Measurements from ENCODE around the gene SOX10. TPM values are rescaled to one million over a fixed set of nuclear protein-coding genes. Genes with fewer than 3 reads are reported as not detected.
A peak's percentile ranks its signal among the peaks of the same experiment; 100 is the strongest.

SOX10 gene
- total RNA-seq, 4 donors from 2014 or later: 7.8 to 45.2 (median 29.7) TPM

DNA sequence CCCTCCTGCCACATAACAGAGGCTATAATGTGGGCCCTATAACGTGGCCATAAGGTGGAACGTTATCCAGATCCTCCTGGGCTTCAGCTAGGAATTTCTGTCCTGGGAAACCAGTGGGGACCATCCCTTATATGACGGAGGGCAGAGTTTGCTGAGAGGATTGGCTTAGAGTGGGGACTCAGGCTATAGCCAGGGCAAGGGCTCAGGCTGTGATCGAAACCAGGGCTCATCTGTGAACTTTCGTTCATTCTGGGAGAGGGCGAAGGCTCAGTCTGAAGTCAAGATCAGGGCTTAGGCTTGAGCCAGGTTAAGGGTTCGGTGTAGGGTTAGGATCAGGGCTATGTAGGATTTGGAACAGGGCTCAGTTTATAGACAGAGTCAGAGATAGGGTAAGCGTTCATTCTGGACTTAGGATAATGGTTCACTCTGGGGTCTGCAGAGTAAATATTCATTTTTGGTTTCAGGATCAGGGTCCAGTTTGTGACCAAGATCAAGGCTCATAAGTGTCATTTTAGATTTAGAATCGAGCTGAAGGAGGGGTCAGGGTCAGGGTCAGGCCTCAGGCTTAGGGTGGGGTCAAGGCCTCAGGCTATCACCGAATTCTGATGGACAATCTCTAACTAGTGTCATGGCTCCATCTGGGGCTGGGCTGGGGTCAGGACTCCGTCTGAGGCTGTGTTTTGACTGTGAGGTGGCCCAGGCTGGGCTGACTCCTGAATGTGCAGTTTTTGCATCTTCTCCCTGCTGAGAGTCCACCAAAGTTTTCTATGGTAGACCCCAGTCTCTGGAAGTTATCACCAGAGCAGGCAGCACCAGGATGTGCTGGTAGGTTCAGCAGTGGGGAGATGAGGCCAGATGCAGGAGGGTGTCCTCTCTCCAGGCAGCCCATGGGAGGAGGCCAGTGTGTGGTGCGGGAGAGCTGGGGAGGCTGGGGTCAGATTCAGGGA, 33.9 kb upstream of the SOX10 start:
- TF ChIP-seq, protein P1, sequence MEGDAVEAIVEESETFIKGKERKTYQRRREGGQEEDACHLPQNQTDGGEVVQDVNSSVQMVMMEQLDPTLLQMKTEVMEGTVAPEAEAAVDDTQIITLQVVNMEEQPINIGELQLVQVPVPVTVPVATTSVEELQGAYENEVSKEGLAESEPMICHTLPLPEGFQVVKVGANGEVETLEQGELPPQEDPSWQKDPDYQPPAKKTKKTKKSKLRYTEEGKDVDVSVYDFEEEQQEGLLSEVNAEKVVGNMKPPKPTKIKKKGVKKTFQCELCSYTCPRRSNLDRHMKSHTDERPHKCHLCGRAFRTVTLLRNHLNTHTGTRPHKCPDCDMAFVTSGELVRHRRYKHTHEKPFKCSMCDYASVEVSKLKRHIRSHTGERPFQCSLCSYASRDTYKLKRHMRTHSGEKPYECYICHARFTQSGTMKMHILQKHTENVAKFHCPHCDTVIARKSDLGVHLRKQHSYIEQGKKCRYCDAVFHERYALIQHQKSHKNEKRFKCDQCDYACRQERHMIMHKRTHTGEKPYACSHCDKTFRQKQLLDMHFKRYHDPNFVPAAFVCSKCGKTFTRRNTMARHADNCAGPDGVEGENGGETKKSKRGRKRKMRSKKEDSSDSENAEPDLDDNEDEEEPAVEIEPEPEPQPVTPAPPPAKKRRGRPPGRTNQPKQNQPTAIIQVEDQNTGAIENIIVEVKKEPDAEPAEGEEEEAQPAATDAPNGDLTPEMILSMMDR (IDR thresholded peaks at IDR 0.05): no peak
- TF ChIP-seq POLR2A (IDR thresholded peaks at IDR 0.05): no peak
- WGBS, 2 donors: 79% methylated on average over 12 of the region's 12 CpGs
- DNase-seq (ENCODE audit: low spot score in 2 of 2): no peak
- no peak overlapping the region for H3K4me3 ChIP-seq (ENCODE audit: low read depth, poor library complexity, severe bottlenecking)
- intact Hi-C loops (cut with DNase I; ENCODE audit: low total_unique reads): no loop called here

DNA sequence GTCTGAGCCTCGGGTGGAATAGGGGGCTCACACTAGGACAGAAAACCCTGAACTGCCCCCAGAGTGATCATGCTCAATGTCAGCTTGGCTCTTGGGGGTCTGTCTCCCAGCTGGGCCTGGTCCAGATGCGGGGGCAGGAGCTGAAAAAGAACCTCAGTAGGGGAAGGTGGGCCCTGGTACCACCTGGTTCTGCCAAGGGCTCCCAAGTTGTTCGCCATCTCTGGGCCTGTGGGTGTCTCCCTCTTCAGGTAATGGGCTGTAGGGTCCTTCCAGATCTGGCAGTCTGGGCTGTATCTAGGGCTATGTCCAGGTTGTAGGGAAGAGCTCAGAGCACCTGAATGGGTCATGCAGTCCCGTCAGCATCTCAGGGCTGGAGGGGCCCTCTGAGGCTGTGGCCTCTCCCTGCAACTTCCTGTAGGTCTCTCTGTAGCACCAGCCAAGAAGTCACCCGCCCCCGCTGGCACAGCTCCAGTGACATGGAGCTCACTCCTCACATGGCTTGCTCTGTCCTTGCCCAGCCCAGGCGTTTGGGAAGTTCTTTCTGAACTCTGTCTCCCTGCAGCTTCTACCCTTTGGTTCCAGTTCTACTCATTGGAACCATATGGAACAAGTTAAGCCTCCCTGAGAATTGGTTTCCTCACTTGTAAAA, 33.0 kb upstream of the SOX10 start:
- intact Hi-C loops (cut with DNase I; ENCODE audit: low total_unique reads): no loop called here
- peak; percentile 83 to 97 for DNase-seq (ENCODE audit: low spot score in 2 of 2)
- no peak overlapping the region for H3K4me3 ChIP-seq (ENCODE audit: low read depth, poor library complexity, severe bottlenecking)

DNA sequence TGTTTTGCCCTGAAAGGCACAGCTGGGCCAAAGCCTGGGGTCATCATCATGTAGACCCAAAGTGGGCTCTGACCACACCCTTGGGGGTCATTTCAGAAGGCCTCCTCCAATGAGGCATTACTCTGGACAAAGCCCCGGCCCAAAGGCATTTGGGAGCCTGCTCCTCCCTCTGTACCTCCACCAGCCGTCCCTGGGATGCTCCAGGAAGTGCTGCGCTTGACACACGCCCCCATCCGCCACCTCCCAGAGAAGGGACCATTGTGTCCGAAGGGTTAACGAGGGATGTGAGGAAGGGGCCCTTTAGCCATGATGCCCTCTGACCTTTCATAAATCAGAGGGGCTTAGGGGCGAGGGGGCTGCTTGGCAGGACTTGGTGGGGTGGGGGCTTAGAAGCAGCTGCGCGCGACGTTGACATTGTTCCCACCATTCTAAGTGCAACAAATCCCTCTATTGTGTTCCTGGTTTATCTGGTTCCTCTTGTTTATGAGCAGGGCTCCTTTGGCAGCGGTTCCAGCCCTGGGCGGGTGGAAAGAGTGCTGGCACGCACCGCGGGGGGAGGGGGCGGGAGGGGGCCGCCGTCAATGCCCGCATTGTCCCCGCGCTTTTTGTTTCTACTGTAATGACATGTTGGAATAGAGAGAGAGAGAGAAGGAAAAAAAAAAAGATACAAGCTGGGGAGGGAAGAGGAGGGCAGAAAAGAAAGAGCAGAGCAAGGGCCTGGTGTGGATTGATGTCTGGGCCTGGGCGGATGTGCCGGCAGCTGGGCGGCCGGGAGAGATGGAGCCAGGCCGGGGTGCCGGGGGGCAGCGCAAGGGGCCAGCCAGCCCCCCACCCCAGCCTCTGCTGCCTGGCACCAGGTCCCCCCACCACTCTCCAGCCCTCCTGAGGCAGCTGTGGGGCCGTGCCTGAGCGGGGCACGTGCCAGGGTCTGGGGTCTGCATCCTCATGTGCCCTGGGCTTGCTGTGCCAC, 32.1 kb upstream of the SOX10 start:
- WGBS, 2 donors: 31 to 35% methylated on average over 32 of the region's 33 CpGs
- peak in 1 of 2 donors; percentile 91 for DNase-seq (ENCODE audit: low spot score in 2 of 2)
- intact Hi-C loops (cut with DNase I; ENCODE audit: low total_unique reads): no loop called here
- no peak overlapping the region for H3K4me3 ChIP-seq (ENCODE audit: low read depth, poor library complexity, severe bottlenecking)
- no peak for TF ChIP-seq POLR2A (IDR thresholded peaks at IDR 0.05)
- TF ChIP-seq, protein P1 (IDR thresholded peaks at IDR 0.05): no peak

More for the DNA sequence above, 33.0 kb upstream of the SOX10 start:
- TF ChIP-seq POLR2A (IDR thresholded peaks at IDR 0.05): no peak
- TF ChIP-seq, protein P1 (IDR thresholded peaks at IDR 0.05): no peak
- WGBS, 2 donors: 39 to 45% methylated on average over 7 of the region's 7 CpGs

DNA sequence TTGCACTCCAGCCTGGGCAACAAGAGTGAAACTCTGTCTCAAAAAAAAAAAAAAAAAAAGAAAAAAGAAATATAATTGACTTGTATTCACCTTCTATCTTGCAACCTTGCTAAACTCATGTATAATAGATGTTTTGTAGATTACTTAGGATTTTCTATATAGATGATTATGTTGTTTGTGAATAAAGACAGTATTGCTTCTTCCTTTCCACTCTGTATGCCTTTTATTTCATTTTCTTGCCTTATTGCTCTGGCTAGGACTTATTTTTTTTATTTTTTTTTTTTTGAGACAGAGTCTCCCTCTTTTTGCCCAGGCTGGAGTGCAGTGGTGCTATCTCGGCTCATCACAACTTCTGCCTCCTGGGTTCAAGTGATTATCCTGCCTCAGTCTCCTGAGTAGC, 29.7 kb upstream of the SOX10 start:
- WGBS, 2 donors: 96 to 100% methylated on average over 1 of the region's 1 CpG
- intact Hi-C loops (cut with DNase I; ENCODE audit: low total_unique reads): no loop called here
- no peak for DNase-seq (ENCODE audit: low spot score in 2 of 2)
- H3K4me3 ChIP-seq (ENCODE audit: low read depth, poor library complexity, severe bottlenecking): no peak overlapping the region
- TF ChIP-seq, protein P1 (IDR thresholded peaks at IDR 0.05): no peak

DNA sequence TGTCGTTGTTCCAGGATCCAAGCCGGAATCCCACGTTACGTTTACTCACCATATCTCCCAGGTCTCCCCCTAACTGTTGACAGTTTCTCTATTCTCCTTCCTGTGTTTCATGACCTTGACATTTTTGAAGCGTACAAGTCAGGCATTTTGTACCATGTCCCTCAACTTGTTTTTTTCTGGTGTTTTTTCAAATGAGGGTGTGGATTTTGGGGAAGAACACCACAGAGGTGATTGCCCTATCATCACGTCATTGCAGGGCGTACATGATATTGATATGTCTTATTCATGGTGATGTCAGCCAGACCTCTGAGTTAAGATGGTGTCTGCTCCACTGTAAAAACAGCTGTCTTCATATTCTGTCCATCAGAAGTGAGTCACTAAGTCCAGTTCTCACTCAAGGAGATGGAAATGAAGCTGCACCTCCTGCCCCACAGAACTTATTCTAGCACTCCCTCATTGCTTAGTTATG, 28.3 kb upstream of the SOX10 start:
- TF ChIP-seq, protein P1 (IDR thresholded peaks at IDR 0.05): no peak
- no peak for TF ChIP-seq POLR2A (IDR thresholded peaks at IDR 0.05)
- no peak for DNase-seq (ENCODE audit: low spot score in 2 of 2)
- no peak overlapping the region for H3K4me3 ChIP-seq (ENCODE audit: low read depth, poor library complexity, severe bottlenecking)
- intact Hi-C loops (cut with DNase I; ENCODE audit: low total_unique reads): no loop called here
- WGBS, 2 donors: 88 to 91% methylated on average over 7 of the region's 7 CpGs
